ELF-1 (cell line): ENCODE data around the gene HYI.
"Not testable (repeated sequence)": the region's sequence is repeated elsewhere in the genome, so short reads cannot be mapped to it uniquely, and the experiment has no call there.

Experiments
- DNase-seq: peaks from one replicate; pipeline ENCODE4 v3.0.0-alpha.2; 2016; ENCODE audit warnings: low read depth, low spot score

Gene HYI

DNA sequence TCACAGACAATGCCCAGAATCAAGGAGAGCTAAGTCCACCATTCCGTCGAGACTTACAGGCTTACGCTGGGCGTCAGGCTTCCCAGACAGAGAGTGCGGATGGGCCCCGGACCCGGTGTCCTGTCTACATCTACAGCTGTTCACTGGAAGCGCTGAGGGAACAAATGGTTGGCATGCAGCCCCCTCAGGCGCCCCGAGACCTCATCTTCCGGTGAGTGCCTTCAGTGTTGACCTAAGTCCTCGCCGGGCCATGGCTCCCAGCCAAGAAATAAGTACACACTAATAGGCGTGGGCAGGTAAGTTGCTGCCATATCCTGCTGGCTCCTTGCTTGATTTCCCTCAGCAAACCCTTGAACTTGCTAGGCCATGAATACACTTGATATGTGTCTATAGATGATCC lies 26.2 kb downstream of the HYI start:
- DNase-seq = no peak

DNA sequence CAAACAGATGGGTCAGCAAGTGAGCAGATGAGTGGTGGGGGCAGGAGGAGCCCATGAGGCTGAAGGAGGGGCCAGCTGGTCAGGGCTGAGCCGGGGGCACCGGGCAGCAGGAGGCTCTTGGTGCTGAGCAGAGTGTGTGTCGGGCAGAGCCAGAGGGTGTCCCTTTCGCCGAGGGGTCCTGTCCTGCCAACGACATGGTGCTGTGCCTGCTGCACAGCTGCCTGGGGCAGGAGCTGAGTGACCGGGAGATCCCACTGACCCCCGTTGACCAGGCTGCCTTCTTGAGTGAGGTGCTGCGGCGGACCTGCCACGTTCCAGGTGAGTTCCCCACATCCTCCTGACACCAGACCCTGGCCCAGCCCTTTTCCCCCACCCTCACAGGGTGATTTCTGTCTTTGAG lies 27.5 kb downstream of the HYI start:
- no peak for DNase-seq

DNA sequence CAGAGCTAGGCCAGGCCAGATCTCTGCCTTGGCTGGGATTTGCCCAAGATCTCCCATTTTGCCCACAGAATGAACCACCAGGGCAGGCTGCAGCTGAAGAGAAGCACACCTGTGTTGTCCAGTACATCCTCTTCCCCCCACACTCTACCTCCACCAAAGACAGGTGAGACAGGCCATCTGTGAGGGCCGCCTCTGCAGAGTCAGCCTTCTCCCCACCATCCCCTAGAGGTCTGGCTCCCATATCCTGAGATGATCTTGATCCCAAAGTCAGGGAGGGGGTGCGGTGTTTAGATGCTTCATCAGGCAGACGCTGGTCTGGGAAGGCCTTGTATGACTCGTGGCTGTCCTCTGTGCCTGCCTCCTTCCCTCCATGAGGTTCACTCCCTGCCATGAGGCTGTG lies 28.7 kb downstream of the HYI start:
- no peak for DNase-seq

DNA sequence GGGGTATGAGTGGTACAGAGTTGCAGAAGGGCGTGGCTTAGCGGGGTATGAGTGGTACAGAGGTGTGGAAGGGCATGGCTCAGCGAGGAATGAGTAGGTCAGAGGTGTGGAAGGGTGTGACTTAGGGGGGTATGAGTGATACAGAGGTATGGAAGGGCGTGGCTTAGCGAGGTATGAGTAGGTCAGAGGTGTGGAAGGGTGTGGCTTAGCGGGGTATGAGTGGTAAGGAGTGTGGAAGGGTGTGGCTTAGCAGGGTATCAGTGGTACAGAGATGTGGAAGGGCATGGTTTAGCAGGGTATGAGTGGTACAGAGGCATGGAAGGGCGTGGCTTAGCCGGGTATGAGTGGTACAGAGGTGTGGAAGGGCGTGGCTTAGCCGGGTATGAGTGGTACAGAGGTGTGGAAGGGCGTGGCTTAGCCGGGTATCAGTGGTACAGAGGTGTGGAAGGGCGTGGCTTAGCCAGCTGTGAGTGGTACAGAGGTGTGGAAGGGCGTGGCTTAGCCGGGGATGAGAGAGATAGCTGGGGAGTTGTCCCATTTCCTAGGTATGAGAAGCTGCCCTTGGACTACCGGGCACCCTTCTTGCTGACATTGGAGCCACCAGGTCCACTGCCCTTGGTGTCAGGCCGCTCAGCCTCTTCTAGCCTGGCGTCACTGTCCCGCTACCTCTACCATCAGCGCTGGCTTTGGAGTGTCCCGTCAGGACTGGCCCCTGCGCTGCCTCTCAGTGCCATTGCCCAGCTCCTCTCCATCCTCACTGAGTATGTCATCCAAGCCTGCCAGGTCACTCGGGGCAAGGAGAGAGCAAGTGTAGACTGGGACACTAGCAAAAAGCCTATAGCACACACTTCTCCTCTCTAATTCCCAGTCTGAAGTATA lies 29.8 kb downstream of the HYI start:
- DNase-seq = no peak

DNA sequence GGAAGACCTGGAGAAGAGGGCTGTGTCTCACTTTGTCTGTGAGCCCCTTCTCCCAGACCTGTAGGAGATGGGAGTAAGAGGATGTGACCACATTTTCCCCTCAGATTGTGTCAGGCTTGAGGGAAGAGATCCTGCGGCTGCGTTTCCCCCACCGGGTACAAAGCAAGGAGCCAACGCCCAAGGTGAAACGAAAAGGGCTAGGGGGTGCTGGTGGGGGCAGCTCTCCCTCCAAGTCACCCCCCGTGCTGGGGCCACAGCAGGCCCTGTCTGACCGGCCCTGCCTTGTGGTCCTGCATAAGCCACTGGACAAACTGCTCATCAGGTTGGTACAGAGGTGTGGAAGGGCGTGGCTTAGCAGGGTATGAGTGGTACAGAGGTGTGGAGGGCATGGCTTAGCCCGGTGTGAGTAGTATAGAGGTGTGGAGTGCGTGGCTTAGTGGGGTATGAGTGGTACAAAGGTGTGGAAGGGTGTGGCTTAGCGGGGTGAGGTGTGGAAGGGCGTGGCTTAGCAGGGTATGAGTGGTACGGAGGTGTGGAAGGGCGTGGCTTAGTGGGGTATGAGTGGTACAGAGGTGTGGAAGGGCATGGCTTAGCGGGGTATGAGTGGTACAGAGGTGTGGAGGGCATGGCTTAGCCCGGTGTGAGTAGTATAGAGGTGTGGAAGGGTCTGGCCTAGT lies 30.6 kb downstream of the HYI start:
- DNase-seq = no peak

DNA sequence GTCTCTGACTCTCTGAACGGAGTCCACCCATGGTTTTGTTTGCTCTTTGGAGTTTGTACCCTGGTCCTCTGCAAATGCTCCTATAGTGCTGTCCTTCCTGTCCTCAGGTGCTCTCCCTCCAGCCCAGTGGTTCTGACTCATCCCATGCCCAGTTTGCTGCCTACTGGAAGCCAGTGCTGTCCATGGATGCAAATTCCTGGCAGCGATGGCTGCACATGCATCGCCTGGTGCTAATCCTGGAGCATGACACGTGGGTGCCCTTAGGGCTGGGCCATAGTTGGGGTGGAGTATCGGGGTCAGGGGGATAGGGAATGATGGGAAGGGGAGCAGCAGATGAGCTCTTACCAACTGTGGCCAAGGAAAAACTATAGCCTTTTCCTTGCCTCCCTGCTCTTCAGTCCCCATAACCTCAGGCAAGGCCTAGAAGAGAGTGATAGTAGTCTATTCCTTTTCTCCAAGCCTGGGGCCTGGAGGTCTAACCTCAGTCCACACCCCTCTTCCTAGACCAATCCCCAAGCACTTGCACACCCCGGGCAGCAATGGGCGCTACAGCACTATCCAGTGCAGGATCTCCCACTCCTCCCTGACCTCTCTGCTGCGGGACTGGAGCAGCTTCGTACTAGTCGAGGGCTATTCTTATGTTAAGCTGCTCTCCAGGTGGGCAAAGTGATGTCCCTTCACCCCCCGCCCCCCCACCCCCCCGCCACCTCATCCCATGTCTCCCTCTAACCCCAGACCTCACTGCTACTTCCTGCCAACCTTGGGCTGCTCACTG lies 31.6 kb downstream of the HYI start:
- DNase-seq = peak; percentile 15

DNA sequence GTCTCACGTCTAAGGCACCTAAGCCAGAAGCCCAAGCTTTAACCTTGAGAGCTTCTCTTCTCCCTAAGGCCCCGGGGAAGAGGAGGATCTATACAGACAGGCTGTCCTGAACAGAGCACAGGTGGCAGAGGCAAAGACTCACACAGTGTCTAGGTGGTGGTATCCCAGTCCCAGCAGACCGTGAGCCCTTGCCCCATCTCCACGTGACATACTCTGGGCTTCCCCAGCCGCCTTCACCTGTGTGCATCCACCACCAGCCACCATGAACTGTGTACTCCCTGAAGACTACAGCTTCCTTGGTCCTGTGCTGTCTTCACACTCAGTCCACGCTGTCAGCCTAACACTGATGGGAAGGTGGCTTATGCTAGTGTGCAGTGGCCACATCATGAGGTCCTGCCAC lies 32.3 kb downstream of the HYI start:
- DNase-seq = no peak

DNA sequence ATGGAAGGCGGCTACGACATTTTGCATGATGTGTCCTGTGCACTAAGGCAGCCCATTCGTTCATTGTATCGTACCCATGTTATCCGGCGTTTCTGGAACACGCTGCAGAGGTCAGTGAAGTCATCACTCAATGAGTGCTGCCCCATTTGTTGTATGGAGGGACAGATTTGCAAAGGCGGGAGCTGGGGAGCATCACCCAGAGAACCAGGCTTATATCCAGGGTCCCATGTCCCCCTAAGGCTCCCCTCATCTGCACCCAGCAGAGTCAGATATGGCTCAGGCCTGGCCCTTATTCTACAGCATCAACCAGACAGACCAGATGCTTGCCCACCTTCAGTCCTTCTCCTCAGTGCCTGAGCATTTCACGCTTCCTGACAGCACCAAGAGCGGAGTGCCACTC lies 32.9 kb downstream of the HYI start:
- DNase-seq = no peak

DNA sequence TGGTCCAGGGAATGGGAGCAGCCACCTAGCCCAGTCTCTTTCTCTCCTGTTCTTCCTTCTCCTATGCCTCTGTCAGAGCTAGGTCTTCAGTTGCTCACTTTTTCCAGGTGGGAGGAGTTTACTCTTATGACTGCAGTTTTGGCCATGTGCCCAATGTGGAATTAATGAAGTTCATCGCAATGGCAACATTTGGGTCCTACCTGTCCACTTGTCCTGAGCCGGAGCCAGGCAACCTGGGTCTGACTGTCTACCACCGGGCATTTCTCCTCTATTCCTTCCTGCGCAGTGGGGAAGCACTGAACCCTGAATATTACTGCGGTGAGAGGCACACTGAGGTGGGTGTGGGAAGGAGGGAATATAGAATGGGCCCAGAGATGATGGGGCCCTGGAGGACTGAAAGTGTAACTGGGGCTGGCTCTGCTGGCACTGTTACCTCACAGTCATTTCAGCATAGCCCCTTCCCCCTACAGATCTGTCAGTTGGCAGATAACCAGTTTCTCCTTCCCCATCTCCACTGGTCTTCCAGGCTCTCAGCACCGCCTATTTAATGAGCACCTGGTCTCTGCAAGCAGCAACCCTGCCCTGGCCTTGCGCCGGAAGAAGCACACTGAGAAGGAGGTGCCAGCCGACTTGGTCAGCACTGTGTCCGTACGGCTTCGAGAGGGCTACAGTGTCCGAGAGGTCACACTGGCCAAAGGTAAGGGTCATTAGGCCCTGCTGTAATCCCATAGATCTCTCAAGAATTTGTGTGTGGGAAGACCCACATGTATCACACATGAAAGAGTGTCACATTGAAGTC lies 33.9 kb downstream of the HYI start:
- DNase-seq = no peak

DNA sequence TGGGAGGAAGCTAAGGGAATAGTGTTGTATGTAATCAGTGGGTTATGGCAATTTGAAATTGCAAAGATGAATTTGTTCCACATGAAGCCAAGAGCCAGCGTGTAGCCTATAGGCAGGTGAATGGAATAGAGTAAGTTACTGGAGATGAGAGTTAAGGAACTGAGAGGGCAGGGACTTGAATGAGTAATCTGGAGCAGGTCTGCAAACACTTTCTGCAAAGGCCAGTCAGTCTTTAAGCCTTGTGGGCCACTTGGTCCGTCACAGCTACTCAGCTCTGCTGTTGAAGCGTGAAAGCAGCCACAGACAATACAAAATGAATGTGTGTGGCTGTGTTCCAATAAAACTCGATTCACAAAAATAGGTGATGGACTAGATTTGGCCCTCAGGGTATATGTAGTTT lies 34.9 kb downstream of the HYI start:
- no peak for DNase-seq

DNA sequence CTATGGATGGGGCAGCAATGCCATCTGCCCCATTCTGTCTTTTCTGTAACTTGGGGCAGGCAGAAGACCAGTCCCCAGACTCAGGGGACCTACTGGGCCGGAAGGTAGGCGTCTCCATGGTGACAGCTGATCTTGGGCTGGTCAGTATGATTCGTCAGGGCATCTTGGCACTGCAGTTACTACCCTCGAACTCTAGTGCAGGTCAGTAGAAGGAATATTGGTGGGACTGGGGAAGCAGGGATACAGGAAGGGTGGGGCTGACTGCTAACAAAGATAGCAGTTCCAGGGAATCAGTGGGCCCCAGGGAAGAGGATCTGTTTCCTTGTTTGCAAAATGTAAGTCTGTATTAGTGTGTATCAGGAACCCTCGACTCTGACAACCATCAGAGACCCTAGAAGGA lies 37.8 kb downstream of the HYI start:
- DNase-seq = no peak

DNA sequence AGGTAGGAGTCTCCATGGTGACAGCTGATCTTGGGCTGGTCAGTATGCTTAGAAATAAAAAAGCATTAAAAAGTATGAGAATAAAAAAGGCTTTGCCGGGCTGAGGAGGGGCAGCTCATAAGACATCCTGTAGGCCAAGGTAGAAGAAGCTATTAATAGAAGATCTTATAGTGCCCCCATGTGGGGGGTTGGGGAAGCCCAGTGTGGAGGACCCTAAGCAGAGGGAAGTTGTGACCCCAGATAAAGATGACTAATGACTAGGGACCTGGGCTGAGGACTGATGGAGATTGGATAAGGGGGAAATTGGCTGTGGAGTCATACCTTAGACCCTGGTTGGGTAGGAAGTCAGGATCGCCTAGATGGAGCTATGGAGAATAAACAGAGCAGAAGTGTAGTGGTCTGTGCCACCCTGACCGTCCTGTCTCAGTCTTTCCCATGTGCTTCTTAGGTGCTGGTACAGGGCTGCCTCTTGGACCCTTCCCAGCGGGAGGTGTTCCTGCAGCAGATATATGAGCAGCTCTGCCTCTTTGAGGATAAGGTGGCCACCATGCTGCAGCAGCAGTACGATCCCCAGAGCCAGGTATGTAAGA lies 39.0 kb downstream of the HYI start:
- DNase-seq = peak; percentile 77

DNA sequence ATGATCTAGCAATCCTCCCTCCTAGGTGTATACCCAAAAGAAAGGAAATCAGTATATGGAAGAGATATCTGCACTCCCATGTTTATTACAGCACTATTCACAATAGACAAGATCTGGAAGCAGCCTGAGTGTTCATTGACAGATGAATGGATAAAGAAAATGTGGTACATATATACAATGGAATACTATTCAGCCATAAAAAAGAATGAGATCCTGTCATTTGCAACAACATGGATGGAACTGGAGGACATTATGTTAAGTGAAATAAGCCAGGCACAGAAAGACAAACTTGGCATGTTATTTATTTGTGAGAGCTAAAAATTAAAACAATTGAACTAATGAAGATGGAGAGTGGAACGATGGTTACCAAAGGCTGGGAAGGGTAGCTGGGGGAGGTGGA lies 40.3 kb downstream of the HYI start:
- not testable (repeated sequence) for DNase-seq

DNA sequence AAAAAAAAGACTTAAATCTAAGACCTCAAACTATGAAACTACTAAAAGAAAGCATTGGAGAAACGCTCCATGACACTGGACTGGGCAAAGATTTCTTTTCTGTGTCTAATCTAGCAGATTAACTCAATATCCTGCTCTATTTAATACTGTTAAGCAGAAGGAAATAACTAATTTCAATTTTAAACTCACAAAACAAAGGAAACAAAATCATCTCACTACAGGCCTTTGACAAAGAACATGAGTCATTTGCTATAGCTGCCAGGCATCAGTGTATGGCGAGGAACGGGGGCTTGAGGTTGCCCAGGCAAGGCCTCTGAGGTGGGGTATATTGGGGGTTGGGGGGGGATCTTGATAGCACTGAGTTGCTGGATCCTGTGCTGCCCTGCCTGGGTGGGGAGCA lies 43.2 kb downstream of the HYI start:
- DNase-seq = no peak

DNA sequence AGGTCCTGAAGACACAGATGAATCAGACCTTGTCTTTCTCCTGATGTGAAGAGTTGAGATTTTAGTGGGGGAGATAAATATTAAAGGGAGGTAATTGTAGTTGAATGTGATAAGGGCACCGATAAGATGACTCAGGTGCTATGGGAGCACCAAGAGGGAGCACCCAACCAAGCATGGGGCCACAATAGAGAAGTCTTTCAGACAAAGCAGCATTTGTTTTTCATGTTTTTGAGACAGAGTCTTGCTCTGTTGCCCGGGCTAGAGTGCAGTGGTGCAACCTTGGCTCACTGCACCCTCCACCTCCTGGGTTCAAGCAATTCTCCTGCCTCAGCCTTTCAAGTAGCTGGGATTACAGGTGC lies 47.9 kb downstream of the HYI start:
- no peak for DNase-seq

DNA sequence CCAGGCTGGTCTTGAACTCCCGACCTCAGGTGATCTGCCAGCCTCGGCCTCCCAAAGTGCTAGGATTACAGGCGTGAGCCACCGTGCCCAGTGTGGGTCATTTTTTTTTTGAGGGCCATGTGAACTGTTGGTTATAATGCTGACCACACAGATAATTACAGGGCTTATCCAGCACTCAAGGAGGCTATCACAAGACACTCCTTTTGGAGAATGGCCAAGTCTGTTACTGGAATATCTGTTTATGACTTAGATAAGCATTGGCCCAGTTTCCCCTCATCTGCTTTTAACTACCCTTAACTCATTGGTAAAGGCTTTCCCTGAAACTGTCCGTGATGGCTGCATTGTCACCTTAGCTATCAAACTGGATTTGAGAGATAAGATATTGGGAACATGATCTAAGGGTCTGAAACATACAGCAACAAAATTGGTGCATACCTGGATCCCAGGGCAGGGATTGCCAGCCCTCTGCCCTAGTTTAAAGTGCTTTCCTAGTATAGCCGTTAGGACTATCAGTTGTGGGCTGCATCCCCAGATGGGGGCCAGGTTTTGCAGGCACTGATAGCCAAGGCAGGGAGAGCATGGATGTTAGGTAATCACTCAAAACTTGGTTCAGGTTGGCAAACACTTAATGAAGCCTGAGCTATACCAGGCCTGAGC lies 48.4 kb downstream of the HYI start:
- no peak for DNase-seq

DNA sequence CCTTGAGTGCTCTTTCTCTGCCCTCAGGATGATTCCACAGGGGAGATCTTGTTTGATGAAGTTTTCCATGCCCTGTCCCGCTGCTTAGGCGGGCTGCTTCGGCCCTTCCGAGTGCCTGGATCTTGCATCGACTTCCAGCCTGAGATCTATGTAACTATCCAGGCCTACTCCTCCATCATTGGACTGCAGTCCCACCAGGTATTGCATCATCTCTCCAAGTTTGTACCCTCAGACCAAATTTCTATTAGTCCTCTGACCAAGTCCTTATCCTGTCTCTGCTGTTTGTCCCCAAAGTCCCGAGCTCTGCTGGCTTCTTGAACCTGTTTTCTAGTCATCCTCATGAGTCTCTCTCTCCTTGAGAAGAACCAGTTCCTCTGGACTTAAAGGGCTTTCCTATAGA lies 49.4 kb downstream of the HYI start:
- DNase-seq = no peak

DNA sequence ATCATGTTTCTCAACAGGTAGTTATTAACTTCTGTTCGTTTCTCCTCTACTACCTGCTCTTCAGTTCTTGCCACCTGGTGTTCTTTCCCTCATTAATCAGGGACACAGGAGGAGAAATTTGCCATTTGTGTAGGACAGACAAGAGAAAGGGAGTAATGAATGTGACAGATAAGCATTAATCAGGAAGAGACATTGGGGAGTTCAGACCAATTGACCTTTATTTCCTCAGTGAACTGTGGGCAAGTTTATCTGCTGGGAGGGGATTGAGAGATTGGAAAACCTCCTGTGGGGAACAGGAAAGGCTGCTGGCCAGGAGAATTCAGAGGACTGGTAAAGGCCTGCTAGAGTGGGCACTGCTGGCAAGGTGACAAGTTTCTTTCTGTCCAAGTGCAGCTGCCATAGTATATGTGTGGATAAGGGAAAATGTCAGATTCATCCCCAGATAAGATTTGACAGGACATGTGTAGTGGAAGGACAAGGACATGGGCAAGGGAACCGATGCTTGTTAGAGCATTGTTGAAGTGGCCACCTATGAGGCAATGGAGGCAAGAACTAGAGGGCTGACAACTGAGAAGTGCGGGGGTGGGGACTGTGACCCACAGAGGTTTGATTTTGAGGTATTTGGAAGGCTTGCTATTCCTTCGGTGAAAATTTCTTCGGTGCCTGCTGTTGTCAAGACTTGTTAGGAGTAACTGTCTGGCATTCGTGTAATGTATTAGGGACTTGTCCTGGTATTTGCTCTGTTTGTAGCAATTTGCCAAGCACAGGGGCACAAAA lies 51.5 kb downstream of the HYI start:
- no peak for DNase-seq
